ENCODE results near the gene C7orf33. TPM values are rescaled to one million over a fixed set of nuclear protein-coding genes. Genes with fewer than 3 reads are reported as not detected.

The C7orf33 gene
- polyA plus RNA-seq, 3 donors = not detected

DNA sequence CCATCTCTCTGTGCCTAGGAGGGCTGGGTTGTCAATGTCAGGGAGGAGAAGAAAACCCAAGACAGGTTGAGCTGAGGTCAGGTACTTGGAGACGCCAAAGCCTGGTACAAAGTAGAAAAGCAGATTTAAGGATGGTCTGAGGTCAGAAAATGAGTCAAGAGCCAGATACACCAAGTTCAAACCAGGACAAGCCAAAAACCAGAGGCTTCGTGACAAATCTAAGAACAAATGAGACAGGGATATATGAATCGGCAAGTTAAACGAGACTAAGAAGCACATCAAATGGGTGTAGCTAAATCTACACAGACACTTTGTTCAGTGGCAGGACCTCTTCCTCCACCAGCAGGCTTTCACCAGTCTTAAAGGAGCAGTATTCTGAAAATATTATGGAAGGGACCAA is 34.2 kb downstream of the C7orf33 start:
- DNase-seq (ENCODE audit: low read depth in 3 of 3, low spot score in 2 of 3) = no peak

DNA sequence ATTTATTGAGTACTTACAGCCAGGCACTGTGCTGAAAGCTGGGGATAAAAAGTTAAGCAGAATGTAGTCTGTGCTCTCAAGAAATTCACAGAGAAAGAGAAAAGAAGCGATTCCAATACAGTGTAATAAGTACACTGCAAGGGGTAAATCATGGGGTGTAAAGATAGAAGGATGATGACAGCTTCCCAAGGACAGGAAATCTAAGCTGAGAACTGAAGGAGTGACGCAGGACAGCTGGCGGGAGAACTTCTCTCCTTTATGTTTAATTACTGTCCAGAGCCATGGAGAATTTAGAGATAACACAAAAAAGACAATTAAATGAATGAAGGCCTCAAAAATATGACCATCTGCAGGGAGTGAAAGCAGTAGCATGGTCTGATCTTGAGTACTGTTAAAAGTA is 34.8 kb downstream of the C7orf33 start:
- no peak for DNase-seq (ENCODE audit: low read depth in 3 of 3, low spot score in 2 of 3)

DNA sequence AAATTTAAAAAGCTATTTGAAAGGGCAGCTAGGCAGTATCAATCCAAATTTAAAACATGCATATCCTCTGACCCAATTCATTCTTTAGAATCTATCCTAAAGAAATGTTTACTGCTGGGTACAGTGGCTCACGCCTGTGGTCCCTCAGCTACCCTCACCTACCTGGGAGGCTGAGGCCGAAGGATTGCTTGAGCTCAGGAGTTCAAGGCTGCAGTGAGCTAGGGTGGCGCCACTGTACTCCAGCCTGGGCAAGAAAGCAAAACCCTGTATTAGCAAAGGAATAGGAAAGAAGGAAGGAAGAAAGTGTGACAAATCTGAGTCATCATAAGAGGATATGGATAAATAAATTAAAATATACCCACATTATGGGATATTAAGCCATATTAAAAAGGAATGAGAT is 36.3 kb downstream of the C7orf33 start:
- no peak for DNase-seq (ENCODE audit: low read depth in 3 of 3, low spot score in 2 of 3)

DNA sequence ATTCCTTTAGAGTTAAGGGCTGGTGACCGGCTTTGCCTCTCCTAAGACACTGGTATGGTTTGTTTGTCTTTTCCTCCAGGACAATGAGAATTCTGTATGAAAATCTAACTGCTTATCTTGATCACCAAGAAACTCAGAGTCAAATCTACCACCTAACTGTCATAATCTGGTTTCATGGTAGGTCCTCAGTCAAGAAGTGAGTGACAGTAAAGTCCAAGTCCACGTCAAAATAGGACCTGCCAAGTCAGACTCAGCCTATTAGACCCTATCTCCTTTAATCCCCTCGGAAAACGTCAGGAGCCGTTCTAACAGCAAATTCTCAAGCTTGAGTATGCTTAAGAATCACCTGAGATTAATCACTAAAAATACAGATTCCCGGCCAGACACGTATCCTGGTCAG is 37.4 kb downstream of the C7orf33 start:
- DNase-seq (ENCODE audit: low read depth in 3 of 3, low spot score in 2 of 3) = no peak

DNA sequence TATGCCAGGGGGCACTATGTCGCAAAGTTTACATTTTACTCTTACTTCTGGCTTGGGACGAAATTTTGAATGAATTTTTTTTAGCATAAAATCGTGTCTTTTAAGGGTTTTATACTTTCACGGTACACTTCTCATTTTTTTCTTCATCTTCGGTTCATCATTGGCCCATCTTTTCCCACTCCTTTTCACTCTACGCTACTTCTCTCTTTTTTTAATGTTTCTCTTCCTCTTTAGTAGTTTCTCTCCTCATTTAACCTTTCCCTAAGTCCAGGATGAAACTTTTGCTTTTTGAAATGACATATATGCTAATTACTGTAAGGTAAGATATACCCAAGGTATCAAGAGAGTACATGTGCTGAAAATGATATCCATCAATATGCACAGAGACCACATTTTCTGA is 39.5 kb downstream of the C7orf33 start:
- DNase-seq (ENCODE audit: low read depth in 3 of 3, low spot score in 2 of 3) = no peak

DNA sequence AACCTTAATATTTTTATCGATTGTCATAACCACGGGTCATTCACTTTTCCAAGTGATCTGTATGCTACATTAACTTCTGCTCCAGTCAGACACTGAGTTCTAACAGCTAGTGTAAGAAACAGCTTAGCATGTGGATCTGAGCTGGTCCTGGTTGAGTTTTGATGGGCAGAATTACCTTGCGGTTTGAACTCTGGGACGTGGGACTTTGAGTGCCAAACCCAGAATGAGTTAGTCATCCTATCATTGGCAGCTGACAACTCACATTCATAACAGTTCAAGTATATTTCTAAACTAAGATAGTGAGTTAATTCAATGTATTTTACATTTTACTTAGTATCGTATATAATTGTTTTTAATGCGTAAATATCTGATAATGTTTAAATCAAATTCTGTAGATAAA is 43.2 kb downstream of the C7orf33 start:
- DNase-seq (ENCODE audit: low read depth in 3 of 3, low spot score in 2 of 3) = no peak

DNA sequence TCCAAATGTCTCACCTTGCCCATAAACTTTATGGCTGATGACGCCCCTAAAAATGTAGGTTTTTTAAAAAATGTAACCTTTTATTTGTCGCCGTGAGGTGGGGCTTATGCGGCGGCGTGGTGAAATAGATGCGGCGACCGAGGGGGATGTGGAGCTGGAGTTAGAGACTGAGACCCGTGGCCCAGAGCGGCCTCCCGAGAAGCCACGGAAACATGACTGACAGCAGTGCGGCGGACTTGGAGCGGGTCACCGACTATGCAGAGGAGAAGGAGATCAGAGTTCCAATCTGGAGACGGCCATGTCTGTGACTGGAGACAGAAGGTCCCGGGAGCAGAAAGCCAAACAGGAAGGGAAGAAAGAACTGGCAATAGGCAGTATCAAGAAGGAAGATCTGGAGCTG is 46.5 kb downstream of the C7orf33 start:
- DNase-seq (ENCODE audit: low read depth in 3 of 3, low spot score in 2 of 3) = no peak

DNA sequence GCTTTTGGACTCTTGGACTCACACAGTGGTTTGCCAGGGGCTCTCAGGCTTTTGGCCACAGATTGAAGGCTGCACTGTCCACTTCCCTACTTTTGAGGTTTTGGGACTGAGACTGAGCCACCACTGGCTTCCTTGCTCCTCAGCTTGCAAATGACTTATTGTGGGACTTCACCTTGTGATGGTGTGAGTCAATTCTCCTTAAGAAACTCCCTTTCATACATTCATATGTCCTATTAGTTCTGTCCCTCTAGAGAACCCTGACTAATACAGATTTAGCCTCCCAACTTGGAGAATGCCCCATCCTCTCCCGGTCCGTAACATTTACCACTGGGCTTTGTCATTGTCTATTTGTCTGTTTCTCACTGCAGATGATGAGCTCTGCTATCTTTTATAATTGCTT is 55.3 kb downstream of the C7orf33 start:
- no peak for DNase-seq (ENCODE audit: low read depth in 3 of 3, low spot score in 2 of 3)

DNA sequence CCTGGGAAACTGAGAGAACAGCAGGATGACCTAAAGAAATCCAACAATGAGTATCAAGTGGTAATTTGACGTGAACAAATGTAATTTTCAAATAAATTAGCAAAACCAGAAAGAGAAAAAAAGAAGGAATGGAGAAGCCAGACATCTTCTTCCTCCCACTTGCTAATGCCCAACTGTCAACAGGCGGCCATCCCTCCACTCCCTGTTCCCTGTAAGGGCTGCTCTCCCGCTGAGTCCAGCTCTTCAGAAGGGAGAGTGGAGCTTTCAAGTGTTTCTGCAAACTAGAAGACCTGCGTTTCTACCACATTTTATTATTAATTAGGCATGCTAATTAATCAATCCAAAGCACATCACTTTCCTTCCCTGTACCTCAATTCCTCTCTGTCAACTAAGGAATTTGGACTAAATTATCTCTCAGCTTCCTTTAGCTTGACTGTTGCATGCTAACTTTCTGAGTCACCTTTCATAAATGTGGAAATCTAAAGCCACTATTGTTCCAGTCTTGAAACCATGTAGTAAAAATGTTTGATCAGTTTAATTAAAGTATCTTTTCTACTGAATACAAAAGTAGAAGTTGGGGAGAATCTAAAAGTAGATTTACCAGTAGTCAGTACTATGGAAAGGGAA is 59.8 kb downstream of the C7orf33 start:
- DNase-seq (ENCODE audit: low read depth in 3 of 3, low spot score in 2 of 3) = no peak

DNA sequence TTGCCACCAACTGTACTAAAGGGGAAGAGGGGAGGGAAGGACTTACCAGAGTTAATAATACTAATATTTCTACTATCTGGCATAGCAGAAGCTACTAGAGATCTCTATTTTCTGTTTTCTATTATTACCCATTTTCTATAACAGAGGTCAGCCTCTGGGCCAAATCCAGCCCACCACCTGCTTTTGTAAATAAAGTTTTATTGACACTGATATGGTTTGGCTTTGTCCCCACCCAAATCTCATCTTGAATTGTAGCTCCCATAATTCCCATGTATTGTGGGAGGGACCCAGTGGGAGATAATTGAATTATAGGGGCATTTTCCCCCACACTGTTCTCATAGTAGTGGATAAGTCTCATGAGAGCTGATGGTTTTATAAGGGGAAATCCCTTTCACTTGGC is 62.2 kb downstream of the C7orf33 start:
- no peak for DNase-seq (ENCODE audit: low read depth in 3 of 3, low spot score in 2 of 3)

DNA sequence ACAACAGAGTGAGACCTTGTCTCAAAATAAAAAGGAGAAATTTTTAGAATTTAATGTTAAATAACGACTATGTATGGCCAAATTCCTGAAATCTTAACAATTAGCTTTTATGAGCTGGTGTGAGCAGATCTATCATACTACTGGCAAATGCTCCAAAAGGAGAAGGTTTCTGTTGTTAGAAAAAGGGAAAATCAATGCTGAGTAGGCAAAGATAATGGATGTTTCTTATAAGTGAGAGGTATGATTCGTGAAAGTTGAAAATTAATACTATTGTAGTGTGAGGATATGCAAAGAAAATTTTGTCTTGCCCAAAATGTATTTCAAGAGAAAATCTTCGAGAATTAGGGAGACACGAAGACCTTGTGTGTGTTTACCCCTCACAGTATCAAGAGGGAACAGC is 67.4 kb downstream of the C7orf33 start:
- DNase-seq (ENCODE audit: low read depth in 3 of 3, low spot score in 2 of 3) = no peak

DNA sequence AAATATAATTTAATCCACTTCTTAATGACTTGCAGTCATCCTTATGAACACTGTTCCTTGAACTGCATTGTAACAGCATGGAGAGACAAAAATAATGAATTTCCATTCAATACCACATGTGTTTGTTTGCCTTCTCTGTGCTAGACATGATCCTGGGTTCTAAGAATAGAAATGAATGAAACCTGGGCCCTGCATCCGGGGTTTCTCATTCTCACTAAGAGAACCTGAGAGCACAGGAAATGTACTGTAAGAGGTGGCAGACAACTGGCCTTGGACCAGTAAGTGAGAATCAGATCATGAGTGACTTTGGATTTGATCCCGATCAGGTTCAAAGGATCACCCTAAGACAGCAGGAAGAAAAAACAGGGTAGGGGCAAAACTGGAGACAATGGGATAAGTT is 70.9 kb downstream of the C7orf33 start:
- no peak for DNase-seq (ENCODE audit: low read depth in 3 of 3, low spot score in 2 of 3)

DNA sequence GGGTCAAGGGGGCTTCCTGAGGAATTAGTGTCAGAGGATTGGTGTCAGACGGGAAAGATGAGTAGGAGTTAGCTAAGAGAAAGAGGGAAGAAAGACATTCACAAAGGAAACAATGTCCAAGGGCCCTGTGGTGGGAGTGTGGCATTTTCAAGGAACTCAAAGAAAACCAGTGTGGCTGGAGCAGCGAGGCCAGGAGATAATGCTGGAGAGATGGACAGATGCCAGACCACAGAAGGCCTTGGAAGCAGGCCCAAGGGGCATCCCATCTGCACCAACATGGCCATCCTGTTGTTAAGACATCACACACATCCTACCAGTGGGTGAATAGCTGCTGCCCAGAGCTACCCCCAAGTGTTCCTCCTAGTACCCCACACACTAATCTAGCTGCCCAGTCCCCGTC is 72.1 kb downstream of the C7orf33 start:
- no peak for DNase-seq (ENCODE audit: low read depth in 3 of 3, low spot score in 2 of 3)

DNA sequence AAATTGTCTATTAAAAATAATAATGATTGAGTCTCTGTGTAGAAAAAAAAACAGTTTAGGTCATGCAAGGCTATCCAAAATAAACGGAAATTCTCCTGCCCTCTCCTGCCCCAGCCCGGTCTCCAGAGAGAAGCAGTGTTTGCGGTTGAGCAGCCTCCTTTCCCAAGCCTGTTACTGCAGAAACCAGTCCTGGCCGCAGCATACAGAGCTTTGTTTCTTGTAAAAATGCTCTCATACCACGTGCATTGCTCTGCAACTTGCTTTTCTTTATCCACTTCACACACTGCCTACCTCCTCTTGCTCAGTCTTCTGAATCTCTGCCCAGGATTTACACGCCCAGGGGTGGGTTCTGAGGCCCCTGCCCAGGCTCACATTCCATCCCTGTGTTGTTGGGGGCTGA is 73.8 kb downstream of the C7orf33 start:
- DNase-seq (ENCODE audit: low read depth in 3 of 3, low spot score in 2 of 3) = no peak

DNA sequence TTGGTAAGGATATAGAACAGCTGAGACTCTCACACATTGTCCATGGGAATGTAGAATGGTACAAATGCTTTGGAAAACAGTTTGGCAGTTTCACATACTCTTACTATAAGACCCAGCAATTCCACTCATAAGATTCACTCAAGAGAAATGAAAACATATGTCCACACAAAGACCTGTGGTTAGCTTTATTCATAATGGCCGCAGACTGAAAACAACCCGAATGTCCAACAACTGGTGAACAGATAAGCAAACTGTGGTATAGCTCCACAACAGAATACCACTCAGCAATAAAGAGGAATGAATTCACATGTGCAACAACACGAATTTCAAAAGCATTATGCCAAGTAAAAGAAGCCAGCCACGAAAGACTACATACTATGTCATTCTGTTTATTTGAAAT is 74.7 kb downstream of the C7orf33 start:
- no peak for DNase-seq (ENCODE audit: low read depth in 3 of 3, low spot score in 2 of 3)

Other genes starting within 250 kb of the C7orf33 start
- 10 to 100 TPM; 59.9 to 61.3 (median 60.9) TPM for gene CUL1, start 108.1 kb downstream of the C7orf33 start, polyA plus RNA-seq (ENCODE audit: insufficient read length in 3 of 3)